ENCODE results near the gene RARG. TPM values are rescaled to one million over a fixed set of nuclear protein-coding genes. Genes with fewer than 3 reads are reported as not detected.

RARG gene
- total RNA-seq, 1 experiment from 2014 or later = 118 TPM

DNA sequence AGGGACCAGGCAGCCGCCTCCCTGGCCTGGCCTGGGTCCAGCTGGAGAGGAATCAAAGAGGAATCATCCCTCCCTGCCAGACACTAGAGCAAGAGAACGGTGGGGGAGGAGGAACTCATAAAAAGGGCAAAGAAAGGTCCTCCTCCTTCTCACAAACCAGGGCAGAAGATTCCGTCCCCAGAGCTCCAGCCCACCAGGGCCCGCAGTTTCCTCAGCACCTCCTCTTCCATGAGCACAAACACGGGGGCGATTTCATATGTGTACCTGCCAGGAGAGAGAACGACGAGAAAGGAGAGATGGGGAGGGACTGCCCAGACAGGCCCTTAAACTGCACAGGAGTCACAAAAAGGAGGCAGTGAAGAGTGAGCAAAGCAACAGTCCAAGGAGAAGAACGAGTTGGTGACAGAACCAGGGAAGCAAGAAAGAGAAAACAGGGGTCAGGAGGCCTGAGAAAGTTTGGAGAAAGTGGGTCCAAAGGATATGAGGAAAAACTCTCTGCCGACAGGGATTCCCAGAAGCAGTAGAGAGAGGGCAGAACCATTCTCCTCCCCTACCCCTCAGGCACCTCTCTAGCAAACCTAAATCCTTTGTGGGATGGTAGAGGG lies 60.2 kb downstream of the RARG start:
- no peak overlapping the region for H3K4me2 ChIP-seq
- no peaks in the 10 kb centered on the region for H3K79me2 ChIP-seq (ENCODE audit: low read depth)
- no peak for TF ChIP-seq EZH2 (IDR thresholded peaks at IDR 0.05; ENCODE audit: low read depth)
- TF ChIP-seq, protein P1, sequence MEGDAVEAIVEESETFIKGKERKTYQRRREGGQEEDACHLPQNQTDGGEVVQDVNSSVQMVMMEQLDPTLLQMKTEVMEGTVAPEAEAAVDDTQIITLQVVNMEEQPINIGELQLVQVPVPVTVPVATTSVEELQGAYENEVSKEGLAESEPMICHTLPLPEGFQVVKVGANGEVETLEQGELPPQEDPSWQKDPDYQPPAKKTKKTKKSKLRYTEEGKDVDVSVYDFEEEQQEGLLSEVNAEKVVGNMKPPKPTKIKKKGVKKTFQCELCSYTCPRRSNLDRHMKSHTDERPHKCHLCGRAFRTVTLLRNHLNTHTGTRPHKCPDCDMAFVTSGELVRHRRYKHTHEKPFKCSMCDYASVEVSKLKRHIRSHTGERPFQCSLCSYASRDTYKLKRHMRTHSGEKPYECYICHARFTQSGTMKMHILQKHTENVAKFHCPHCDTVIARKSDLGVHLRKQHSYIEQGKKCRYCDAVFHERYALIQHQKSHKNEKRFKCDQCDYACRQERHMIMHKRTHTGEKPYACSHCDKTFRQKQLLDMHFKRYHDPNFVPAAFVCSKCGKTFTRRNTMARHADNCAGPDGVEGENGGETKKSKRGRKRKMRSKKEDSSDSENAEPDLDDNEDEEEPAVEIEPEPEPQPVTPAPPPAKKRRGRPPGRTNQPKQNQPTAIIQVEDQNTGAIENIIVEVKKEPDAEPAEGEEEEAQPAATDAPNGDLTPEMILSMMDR (conservative IDR thresholded peaks at IDR 0.05) = no peak
- H3K9me2 ChIP-seq (ENCODE audit: insufficient read depth) = no peaks in the 10 kb centered on the region
- ChIA-PET POLR2A (ENCODE audit: unreplicated experiment) (interaction anchor here (0.7 kb wide), 1 partner anchor 81 kb away, joined by 4 read pairs; no protein-coding TSS in a partner anchor), CTCF (interaction anchor here (1.2 kb wide), 1 partner anchor 73 kb away, joined by 3 read pairs; no protein-coding TSS in a partner anchor)
- no peaks in the 10 kb centered on the region for H3K27me3 ChIP-seq (ENCODE audit: insufficient read depth, low read depth)
- peaks cover 18% of the 10 kb centered on the region; the same call in 1 of the 2 replicates for H3F3A ChIP-seq (ENCODE audit: insufficient read depth, low read depth)
- no peak for DNase-seq
- no peak overlapping the region for H2AFZ ChIP-seq
- H4K20me1 ChIP-seq (ENCODE audit: insufficient read depth) = no peaks in the 10 kb centered on the region
- H3K36me3 ChIP-seq (ENCODE audit: low read depth) = no peaks in the 10 kb centered on the region
- peaks cover 17% of the 10 kb centered on the region for H3K4me1 ChIP-seq (replicated peaks; ENCODE audit: insufficient read depth)
- no peaks in the 10 kb centered on the region for H3K9me3 ChIP-seq (ENCODE audit: insufficient read depth, low read depth)
- no TSS peak for BruUV-seq (replicated peaks)
- intact Hi-C loops (cut with micrococcal nuclease; ENCODE audit: unreplicated experiment) = loop anchor here (10.0 kb wide), 1 partner anchor 107 kb away; no protein-coding TSS in a partner anchor
- H3K27ac ChIP-seq = no peak overlapping the region
- no peak overlapping the region for H3K4me3 ChIP-seq

DNA sequence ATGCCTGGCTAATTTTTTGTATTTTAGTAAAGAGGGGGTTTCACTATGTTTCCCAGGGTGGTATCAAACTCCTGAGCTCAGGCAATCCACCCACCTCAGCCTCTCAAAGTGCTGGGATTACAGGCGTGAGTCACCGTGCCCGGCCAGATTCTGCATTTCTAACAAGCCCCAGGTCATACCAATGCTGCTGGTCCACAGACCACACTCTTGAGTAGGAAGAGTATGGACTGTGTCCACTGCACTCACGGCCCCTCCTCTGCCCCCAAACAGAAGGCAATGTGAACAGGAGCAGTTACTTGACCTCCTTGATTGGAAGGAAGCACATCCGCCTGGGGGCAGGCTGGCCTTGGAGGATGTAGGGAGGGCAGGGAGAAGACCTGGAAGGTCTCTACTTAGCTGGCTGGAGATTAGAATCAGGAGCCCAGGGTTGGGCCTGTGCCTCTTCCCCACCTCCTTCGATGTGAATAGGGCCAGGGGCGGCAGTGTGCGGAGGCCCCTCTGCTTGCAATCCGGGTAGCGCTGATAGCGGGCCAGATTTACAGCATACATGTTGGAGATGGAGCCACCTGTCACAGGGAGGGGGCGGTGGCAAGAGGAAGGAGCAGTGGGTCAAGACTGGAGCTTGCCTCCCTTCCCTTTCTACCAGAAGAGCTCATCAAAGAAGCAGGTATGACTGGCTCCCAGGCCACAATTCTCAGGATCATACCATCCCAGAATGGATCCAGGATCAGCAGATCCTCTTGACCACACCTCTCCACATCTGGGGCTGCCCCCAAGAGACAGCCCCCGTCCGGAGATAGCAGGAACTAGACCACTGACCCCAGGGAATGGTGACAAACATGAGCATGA lies 60.9 kb downstream of the RARG start:
- TF ChIP-seq EZH2 (IDR thresholded peaks at IDR 0.05; ENCODE audit: low read depth) = no peak
- TF ChIP-seq, protein P1 (conservative IDR thresholded peaks at IDR 0.05) = no peak

DNA sequence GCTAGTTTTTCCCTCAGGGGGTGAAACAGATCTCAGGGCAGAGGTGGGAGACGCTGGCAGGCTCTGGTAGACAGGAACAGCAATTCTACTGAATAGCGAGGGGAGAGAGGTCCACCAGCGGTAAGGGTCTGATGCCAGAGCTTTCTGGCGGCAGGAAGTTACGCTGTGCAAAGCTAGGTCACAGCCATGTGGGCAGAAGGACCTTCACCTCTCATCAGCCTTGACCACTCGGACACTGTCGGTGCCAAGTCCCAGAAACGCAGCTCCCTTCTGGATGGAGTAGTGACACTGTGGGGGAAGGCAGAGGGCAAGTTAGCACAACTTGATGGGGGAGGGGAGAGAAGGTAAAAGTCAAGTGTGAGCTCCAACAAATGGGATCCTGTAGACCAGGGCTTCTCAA lies 61.8 kb downstream of the RARG start:
- no TSS peak for BruUV-seq (replicated peaks)
- Histone ChIP-seq H3K9me2 (ENCODE audit: insufficient read depth) (no peaks in the 10 kb centered on the region), H3K79me2 (ENCODE audit: low read depth) (no peaks in the 10 kb centered on the region), H3F3A (ENCODE audit: insufficient read depth, low read depth) (peaks cover 7% of the 10 kb centered on the region; the same call in 1 of the 2 replicates), H3K4me3 (no peak overlapping the region), H3K4me2 (no peak overlapping the region), H3K27ac (no peak overlapping the region), H4K20me1 (ENCODE audit: insufficient read depth) (no peaks in the 10 kb centered on the region), H3K27me3 (ENCODE audit: insufficient read depth, low read depth) (no peaks in the 10 kb centered on the region), H2AFZ (no peak overlapping the region), H3K9me3 (ENCODE audit: insufficient read depth, low read depth) (no peaks in the 10 kb centered on the region), H3K4me1 (replicated peaks; ENCODE audit: insufficient read depth) (peaks cover 15% of the 10 kb centered on the region), H3K36me3 (ENCODE audit: low read depth) (no peaks in the 10 kb centered on the region)
- DNase-seq = no peak
- CTCF ChIA-PET = no interaction called here
- TF ChIP-seq EZH2 (IDR thresholded peaks at IDR 0.05; ENCODE audit: low read depth) = no peak
- intact Hi-C loops (cut with micrococcal nuclease; ENCODE audit: unreplicated experiment) = loop anchor here (10.0 kb wide), 1 partner anchor 105 kb away; no protein-coding TSS in a partner anchor
- POLR2A ChIA-PET (ENCODE audit: unreplicated experiment) = no interaction called here

More for the DNA sequence above, 60.9 kb downstream of the RARG start:
- intact Hi-C loops (cut with micrococcal nuclease; ENCODE audit: unreplicated experiment) = loop anchor here (10.0 kb wide), 1 partner anchor 106 kb away; no protein-coding TSS in a partner anchor
- Histone ChIP-seq H3K27me3 (ENCODE audit: insufficient read depth, low read depth) (no peaks in the 10 kb centered on the region), H3K79me2 (ENCODE audit: low read depth) (no peaks in the 10 kb centered on the region), H3K9me3 (ENCODE audit: insufficient read depth, low read depth) (no peaks in the 10 kb centered on the region), H3K4me2 (no peak overlapping the region), H3K36me3 (ENCODE audit: low read depth) (no peaks in the 10 kb centered on the region), H4K20me1 (ENCODE audit: insufficient read depth) (no peaks in the 10 kb centered on the region), H3K4me1 (replicated peaks; ENCODE audit: insufficient read depth) (peaks cover 21% of the 10 kb centered on the region), H3F3A (ENCODE audit: insufficient read depth, low read depth) (peaks cover 15% of the 10 kb centered on the region; the same call in 1 of the 2 replicates), H2AFZ (no peak overlapping the region), H3K27ac (no peak overlapping the region), H3K9me2 (ENCODE audit: insufficient read depth) (no peaks in the 10 kb centered on the region), H3K4me3 (no peak overlapping the region)
- ChIA-PET CTCF (no interaction called here), POLR2A (ENCODE audit: unreplicated experiment) (no interaction called here)
- no peak for DNase-seq
- BruUV-seq (replicated peaks) = no TSS peak
